ENCODE results near the gene SCN5A. TPM values are rescaled to one million over a fixed set of nuclear protein-coding genes. Genes with fewer than 3 reads are reported as not detected.

Gene SCN5A
- total and polyA plus RNA-seq, 12 donors: 0.04 to 2.1 (median 0.33) TPM; not detected in 2

DNA sequence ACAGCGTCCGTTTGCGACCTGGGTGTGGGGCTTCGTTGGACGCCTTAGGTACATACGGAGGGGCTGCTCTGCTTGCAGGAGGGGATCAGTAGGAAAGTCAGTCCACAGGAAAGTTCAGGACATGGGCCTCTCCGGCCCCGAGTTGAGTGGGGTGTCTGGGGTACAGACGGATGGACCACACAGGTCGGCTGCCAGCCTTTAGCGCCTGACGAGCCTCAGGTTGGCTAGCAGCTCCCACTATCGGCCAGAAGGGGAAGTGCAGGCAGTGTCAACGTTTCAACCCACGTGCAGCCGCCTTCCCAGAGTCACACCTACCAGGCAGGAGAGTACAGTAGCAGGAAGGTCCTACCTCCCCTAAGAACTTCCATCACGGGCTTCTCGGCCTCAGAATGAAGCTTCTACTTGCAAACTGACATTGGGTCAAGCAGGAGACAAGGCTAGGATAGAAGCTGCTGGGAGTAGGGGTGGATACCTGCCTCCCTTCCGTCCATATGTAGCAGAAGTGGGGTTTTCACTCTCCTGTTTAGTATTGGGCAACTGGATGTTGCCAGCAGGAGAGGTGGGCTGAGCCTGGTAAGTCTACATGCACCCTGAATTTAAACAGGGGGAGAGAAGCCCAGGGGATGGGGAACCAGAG lies 1.8 kb upstream of the SCN5A start:
- Histone ChIP-seq H3K27ac (no peak overlapping the region), H3K27me3 (peaks cover 26% of the 10 kb centered on the region), H3K9me3 (replicated peaks in 1 of 3) (no peaks in the 10 kb centered on the region), H3K4me3 (no peak overlapping the region), H3K4me1 (replicated peaks in 1 of 2) (peaks cover 6 to 10% of the 10 kb centered on the region in 2 donors), H3K36me3 (replicated peaks in 1 of 2) (no peaks in the 10 kb centered on the region)
- no peak for TF ChIP-seq POLR2A (IDR thresholded peaks at IDR 0.05)
- TF ChIP-seq, protein P1, sequence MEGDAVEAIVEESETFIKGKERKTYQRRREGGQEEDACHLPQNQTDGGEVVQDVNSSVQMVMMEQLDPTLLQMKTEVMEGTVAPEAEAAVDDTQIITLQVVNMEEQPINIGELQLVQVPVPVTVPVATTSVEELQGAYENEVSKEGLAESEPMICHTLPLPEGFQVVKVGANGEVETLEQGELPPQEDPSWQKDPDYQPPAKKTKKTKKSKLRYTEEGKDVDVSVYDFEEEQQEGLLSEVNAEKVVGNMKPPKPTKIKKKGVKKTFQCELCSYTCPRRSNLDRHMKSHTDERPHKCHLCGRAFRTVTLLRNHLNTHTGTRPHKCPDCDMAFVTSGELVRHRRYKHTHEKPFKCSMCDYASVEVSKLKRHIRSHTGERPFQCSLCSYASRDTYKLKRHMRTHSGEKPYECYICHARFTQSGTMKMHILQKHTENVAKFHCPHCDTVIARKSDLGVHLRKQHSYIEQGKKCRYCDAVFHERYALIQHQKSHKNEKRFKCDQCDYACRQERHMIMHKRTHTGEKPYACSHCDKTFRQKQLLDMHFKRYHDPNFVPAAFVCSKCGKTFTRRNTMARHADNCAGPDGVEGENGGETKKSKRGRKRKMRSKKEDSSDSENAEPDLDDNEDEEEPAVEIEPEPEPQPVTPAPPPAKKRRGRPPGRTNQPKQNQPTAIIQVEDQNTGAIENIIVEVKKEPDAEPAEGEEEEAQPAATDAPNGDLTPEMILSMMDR (IDR thresholded peaks at IDR 0.05): peak; percentile 87 to 94 (median 92)
- peak; percentile 51 to 83 (median 73) for DNase-seq
- intact Hi-C loops (cut with DNase I): loop anchor here (5.0 to 10.0 kb wide), 2 partner anchors 124 to 126 kb away; no protein-coding TSS in a partner anchor
- 6 to 15% (median 13%) methylated on average over 14 to 19 of the region's 19 CpGs for WGBS, 4 donors

DNA sequence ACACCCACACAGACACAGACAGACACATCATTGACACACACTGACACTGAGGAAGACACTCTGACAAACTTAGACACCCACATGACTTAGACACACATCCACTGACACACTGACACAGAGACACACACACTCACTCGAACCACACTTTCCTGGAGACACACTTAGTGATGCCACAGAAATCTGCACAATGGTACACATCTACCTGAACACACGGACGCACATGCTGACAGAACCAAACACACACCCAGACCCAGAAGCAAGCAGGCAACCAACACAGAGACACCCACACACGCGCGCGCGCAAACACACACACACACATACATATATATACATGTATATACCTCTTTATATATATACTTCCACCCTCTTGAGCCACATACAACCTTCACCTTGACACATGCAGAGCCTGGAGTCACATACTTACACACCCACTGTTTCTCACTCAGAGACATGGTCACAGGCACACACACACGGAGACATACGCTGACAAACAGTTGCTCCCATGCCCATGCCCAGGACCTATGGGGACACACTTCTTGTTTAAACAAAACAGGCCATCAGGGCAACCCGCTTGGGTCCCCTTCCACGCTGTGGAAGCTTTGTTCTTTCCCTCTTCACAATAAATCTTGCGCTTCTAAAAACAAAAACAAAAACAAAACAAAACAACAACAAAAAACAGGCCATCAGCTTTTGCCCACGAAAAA lies 913 bp upstream of the SCN5A start:
- WGBS, 4 donors: 76 to 83% (median 80%) methylated on average over 14 of the region's 14 CpGs
- intact Hi-C loops (cut with DNase I): loop anchor here (5.0 to 10.0 kb wide), 2 partner anchors 123 to 126 kb away; no protein-coding TSS in a partner anchor
- no peak for DNase-seq
- no peaks in the 10 kb centered on the region for H3K9me3 ChIP-seq (replicated peaks in 1 of 3)
- H3K36me3 ChIP-seq (replicated peaks in 1 of 2): no peaks in the 10 kb centered on the region
- H3K27me3 ChIP-seq: peaks cover 26% of the 10 kb centered on the region
- no peak overlapping the region for H3K27ac ChIP-seq
- TF ChIP-seq, protein P1 (IDR thresholded peaks at IDR 0.05): no peak
- no peak for TF ChIP-seq POLR2A (IDR thresholded peaks at IDR 0.05)
- peaks cover 6 to 10% of the 10 kb centered on the region in 2 donors for H3K4me1 ChIP-seq (replicated peaks in 1 of 2)
- H3K4me3 ChIP-seq: peak overlapping the region in 1 of 4 donors; percentile 72

DNA sequence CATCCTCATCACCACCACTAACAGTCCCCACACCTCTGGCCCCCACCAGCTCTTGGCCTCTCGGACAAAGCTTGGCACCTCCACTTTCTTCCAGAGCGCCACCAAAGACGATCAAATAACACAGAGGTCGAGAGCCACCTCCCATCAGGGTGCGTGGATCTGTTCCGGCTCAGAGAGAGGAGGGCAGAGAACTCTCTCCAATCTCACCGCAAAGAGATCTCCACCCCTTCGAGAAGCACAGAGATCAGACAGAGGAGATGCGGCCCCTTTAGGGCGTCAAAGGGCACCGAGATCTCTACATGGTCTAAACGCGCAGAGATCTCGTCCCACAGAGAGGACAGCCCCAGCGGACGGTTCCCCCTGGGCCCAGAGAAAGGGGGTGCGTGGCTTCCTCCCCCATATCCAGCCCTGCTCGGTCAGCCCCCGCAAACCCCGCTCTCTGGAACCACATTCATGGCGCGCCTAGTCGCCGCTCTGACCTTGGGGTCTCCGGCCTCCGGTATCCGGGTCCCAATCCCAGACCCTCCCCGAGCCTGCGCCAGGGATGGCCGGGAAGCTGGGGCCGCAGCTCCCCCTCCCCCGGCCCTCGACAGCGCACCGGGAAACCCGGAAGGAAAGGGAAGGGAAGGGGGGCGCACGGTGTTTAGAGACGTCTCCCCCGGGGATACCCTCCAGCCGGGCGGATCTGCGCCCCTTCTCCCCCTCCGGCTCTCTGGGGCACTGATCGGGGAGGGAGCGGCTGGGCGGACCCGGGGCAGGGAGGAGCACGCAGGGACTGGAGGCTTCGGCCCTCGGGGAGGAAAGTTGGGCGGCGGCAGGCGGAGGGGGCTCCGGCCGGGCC lies 608 bp downstream of the SCN5A start:
- WGBS, 4 donors: 12 to 22% (median 15%) methylated on average over 7 to 56 of the region's 56 CpGs
- Histone ChIP-seq H3K36me3 (replicated peaks in 1 of 2) (no peaks in the 10 kb centered on the region), H3K9me3 (replicated peaks in 1 of 3) (no peaks in the 10 kb centered on the region), H3K4me3 (peak overlapping the region in 1 of 4 donors; percentile 72), H3K27me3 (peaks cover 26% of the 10 kb centered on the region), H3K27ac (no peak overlapping the region), H3K4me1 (replicated peaks in 1 of 2) (peaks cover 6 to 10% of the 10 kb centered on the region in 2 donors)
- no peak for TF ChIP-seq POLR2A (IDR thresholded peaks at IDR 0.05)
- TF ChIP-seq, protein P1 (IDR thresholded peaks at IDR 0.05): no peak
- intact Hi-C loops (cut with DNase I): loop anchor here in 1 of 2 donors (5.0 kb wide), 1 partner anchor 132 kb away; no protein-coding TSS in a partner anchor
- no peak for DNase-seq
